ENCODE results near the gene UNC5C.

GRCh38 chr4:95533254-95533653, 15.5 kb downstream of the UNC5C start:
- TF ChIP-seq, protein P1, sequence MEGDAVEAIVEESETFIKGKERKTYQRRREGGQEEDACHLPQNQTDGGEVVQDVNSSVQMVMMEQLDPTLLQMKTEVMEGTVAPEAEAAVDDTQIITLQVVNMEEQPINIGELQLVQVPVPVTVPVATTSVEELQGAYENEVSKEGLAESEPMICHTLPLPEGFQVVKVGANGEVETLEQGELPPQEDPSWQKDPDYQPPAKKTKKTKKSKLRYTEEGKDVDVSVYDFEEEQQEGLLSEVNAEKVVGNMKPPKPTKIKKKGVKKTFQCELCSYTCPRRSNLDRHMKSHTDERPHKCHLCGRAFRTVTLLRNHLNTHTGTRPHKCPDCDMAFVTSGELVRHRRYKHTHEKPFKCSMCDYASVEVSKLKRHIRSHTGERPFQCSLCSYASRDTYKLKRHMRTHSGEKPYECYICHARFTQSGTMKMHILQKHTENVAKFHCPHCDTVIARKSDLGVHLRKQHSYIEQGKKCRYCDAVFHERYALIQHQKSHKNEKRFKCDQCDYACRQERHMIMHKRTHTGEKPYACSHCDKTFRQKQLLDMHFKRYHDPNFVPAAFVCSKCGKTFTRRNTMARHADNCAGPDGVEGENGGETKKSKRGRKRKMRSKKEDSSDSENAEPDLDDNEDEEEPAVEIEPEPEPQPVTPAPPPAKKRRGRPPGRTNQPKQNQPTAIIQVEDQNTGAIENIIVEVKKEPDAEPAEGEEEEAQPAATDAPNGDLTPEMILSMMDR (optimal IDR thresholded peaks at IDR 0.05 in 1 of 3, IDR thresholded peaks at IDR 0.05 in 1 of 3, conservative IDR thresholded peaks at IDR 0.05 in 1 of 3; ENCODE audit: extremely low read depth in 1 of 3, insufficient read depth in 2 of 3, low read length in 3 of 3): no peak
- TF ChIP-seq EZH2 (IDR thresholded peaks at IDR 0.05; ENCODE audit: low read length): no peak

Measured in keratinocyte (primary cell).